Measurements from ENCODE around the gene NRBP1.
A peak's percentile ranks its signal among the peaks of the same experiment; 100 is the strongest.

The NRBP1 gene

DNA sequence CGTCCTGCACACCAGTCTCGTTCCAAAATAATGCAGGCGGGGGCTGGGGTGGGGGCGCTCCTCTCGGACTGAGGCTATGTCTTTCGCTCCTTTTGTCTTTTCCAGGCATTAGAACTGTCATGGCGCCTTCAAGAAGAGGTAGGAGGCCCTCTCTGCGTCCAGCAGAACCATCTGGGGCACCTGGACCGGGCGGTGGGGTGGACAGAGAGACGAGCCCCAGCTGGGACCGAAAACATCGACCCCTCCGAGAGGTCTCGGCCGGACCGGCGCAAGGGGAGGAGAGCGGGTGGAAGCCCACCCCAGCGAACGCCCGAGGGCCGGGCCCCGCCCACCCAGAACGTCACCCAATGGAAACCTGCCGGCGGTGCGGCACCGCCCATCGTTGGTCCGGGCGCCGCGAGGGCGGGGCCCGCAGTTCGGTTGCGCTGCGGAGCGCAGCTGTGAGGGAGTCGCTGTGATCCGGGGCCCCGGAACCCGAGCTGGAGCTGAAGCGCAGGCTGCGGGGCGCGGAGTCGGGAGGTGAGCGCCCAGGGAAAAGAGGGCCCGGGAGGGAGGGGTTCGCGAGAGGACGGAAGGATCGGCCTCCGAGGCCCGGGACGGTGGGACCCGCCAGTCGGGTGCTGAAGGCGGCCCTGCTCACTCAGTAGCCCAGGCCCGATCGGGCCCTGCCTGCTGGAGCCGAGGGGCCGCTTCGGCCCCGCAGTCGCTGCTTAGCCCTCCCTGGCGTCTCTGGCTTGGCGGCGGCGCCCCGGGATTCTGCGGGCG lies at the start of gene NRBP1:
Gene NRBP1, plus strand, starts transcription at position 419 of the 765 bp plus-strand sequence. CDS start 4,643 bp downstream, outside the sequence.
- DNase-seq, result peak; percentile 84

DNA sequence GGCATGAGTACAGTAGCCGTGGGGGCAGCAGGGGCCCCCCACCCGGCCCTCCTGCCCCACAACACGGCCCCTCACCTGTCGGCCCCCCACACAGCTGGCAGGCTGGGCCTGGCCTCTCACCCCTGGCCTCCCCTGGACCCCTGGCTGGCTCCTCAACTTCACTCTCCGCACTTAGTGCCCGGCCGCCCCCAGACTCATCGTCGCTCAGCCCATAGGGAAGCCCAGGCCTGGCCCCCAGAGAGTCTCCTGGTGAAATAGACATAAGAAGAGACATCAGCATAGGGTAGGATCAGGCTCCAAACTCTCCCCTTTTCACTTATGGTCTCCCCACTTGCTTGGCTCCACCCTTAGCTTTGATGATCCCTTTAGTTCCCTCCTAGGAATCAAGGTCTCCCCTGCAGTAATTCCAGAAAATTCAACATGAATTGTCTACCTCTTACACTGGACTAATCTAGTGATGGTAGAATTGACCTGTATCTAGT lies 49.6 kb upstream of the NRBP1 start:
- DNase-seq, result no peak

DNA sequence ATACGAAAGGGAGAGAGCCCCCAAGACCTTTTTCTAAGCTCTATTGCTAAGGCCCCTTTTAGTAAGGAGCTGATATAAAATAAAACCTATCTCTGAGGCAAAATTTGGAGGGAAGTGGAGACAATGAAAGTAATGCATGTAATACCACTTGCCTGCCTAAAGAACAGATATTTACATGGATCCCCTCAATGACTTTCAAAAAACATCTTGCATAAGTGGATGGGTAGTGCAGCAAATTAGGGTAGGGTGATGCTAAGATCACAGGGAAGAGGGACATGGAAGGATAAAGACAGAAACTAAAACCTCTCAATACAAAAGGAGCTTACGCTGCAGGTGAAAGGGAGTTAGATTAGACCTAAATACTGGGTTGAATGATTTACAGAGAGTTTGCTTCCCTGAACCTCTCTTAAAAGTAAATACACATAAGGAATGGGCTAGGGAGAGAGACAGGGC lies 49.0 kb upstream of the NRBP1 start:
- no peak for DNase-seq

DNA sequence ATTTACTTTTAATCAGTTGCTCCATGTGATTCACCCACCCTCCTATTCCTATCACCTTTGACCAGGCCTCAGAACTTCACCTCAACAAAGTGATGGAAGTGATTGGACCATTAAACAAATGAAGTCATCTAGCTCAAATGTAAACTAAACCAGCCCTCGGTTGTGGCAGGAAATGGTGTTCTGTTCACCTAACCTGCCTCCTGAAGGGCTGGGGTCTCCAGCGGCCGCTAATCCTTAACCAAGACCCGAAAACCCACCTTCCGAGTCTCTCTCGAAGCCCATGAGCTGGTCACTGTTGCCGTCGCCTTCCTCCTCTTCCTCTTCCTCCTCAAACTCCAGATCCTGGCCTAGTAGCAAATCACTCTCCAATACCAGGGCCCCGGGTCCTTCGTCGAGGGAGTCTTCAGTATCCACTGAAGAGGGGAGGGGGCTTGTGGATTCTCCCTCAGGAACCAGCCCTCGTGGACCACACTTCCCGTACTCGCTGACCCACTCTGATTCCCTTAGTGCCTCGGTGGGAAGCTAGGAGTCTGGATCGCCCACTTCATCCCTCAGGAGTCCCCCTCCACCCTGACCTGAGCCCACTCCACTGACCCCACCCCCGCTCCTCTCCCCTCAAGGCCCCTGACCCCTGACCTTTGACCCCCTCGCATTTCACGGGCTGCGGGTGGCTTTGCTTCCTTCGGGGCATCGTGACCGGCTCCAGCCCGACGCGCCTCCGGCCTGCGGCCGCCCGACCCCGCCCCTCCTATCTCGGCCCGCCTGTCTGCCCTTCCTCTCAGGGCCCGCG lies 48.4 kb upstream of the NRBP1 start:
- no peak for DNase-seq

DNA sequence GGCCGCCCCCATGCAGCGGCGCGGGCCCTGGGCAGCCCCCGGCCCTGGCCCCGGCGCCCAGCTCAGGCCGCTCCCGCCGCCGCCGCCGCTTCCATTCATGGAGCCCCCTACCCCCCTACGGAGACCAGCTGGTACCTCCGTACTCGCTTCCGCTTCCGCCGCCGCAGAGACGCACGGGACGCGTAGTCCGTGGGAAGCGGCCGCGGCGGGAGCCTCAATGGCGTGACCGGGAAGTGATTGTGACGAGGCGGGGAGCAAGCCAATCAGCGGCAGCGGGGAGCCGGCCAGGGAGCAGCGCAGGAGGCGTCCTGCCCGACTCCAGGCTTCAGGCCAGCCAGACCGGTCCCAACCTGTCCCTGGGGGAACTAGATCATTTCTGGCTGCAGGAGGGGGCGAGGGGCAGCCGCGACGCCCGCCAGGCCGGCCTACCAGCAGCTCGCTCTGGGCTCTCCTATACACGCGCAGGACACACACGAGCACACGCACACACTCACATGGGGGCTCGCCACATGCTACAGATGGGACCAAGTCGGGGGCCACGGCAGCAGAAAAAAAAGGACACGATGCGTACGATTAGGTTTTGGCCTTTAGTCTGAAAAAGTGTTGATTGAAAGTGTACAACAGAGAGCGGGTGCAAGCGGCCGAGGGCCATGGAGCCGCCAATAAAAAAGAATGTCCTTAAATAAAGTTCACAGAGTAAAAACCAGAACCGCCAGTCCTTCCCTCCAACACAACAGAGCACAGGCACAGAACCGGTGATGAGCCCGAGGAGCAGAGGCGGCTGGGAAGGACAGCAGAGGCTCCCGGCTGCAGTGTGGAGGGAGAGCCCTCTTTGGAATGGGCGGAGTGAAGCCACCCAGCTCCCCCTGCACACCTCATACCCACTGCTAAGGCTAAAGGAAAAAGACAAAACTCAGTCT lies 47.5 kb upstream of the NRBP1 start, which contains the start of gene ZNF513:
Gene ZNF513, minus strand, starts transcription at position 109 of the 920 bp plus-strand sequence. CDS start 208 bp downstream, outside the sequence.
- peak; percentile 90 for DNase-seq

DNA sequence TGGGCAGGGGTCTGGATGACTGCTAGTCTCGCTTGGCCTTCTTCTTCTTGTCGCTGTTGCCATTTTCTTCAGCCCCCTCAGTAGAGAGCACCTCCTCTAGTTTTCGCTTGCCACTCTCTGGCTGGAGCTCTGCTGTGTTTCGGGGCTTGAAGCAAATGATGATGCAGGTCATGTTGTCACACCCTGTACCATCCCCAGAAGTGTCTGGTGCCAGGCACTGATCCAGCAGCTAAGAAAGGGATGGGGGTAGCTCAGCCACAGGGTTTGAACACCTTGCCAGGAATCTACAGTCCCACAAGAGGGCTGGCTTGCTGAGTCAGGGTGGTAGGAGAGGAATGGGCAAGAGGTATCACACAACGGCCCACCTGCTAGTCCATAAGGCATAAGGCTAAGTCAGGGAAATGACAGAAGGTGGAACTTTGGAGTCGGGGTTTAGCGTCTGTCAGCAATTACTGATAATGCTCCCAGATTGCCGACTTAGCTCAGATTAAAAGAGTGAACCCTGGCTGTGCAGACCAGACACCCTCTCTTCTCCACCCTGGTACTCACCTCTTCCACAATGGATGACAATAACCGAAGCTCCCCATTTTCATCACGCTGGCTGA lies 46.8 kb upstream of the NRBP1 start:
- DNase-seq, result no peak

DNA sequence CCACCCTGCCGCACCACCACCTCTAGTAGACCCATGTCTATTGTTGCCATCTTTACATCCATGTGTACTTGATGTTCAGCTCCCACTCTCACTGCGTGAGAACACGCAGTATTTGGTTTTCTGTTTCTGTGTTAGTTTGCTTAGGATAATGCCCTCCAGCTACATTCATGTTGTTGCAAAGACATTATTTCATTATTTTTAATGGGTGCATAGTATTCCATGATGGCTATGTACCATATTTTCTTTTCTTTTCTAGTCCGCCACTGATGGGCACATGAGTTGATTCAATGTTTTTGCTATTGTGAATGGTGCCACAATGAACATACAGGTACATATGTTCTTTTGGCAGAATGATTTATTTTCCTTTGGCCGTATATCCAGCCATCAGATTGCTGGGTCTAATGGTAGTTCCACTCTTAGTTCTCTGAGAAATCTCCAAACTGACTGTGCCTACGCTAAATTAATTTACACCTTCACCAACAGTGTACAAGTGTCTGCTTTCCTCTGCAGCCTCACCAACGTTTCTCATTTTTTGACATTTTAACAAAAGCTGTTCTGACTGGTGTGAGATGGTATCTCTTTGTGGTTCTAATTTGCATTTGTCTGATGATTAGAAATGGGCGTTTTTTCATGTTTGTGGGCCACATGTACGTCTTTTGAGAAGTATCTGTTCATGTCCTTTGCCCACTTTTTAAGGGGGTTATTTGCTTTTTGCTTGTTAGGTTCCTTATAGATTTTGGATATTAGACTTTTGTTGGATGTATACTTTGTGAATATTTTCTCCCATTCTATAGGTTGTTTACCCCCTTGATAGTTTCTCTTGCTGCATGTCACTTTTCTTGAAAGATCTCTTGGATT lies 37.4 kb upstream of the NRBP1 start:
- DNase-seq, result no peak

DNA sequence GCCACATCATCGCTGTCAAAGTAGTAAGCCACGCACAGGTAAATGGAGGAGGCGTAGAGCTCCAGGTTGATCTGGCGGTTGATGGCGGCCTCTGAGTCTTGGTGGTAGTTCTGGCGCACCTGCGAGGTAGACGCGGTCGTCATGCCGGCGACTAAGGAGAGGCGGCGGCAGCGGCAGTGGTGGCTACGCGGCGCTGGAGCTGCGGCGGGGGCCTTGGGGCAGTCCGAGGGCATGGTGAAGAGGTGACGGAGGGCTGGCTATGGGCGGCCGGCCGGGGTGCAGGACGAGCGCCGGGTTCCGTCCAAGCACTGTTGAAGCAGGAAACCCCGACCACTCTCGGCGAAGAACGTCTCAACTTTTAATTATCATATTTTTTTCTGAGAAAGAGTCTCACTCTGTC lies 35.2 kb upstream of the NRBP1 start:
- DNase-seq, result no peak

DNA sequence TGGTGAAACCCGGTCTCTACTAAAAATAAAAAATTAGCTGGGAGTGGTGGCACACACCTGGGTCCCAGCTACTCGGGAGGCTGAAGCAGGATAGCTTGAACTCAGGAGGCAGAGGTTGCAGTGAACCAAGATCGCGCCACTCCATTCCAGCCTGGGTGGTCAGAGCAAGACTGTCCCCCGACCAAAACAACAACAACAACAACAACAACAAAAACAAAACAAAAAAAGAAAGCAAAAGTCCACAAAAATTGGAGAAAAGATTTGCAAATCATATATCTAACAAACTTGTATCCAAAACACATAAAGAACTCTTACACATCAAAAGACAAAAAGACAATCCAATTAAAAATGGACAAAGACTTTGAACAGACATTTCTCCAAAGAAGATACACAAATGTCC lies 29.5 kb upstream of the NRBP1 start:
- DNase-seq, result no peak

DNA sequence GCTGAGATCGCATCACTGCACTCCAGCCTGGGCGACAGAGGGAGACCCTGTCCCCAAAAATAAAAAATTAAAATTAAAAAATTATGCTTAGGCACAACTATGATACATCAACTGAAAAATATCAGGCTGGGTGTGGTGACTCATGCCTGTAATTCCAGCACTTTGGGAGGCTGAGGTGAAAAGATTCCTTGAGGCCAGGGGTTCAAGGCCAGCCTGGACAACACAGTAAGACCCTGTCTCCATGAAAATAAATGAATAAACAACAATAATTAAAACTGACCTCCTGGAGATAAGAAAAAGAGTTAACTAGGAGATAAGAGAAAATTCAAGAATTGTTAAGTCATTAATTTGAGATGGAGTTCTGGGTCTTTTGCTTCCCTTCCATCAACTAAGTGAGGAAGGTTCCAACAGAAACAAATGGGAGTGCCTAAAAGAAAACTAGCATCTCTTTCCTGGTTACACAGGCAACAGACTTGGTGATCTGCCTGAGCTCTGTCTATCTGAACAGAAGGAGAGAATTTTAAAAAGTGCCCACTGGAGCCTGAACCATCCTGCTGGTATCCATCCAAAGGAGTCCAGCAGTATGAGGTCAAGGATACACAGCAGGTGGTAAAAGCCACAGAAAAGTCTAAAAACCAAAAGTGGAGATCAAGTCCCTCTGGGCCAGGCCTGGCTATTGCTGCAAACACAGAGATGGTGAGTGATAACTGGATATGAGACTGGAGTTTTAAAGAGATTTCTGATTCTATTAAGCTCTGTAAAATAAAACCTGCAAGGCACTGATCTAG lies 27.9 kb upstream of the NRBP1 start:
- no peak for DNase-seq

DNA sequence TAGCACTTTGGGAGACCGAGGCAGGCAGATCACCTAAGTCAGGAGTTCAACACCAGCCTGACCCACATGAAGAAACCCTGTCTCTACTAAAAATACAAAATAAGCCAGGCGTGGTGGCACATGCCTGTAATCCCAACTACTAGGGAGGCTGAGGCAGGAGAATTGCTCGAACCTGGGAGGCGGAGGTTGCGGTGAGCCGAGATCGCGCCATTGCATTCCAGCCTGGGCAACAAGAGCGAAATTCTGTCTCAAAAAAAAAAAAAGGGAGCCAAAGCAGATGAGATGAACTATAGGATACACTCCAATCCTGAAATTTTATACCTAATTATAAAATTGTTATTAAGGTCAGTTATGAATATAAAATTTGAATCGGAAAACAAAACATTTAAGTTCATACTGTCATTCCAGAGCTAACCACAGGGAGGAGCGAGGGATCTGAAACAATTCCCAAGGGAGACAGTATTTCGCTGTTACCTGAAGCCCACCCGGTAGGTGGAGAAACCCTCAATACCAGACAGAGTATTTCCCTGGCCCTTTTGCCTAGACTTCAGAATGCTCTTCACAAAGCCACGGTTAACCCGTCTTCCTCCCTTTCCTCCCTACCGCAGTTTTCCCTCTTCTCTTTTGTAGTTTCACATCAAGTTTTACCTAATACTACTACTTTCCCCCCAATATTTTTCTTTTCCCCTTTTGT lies 20.5 kb upstream of the NRBP1 start:
- DNase-seq, result peak; percentile 24

DNA sequence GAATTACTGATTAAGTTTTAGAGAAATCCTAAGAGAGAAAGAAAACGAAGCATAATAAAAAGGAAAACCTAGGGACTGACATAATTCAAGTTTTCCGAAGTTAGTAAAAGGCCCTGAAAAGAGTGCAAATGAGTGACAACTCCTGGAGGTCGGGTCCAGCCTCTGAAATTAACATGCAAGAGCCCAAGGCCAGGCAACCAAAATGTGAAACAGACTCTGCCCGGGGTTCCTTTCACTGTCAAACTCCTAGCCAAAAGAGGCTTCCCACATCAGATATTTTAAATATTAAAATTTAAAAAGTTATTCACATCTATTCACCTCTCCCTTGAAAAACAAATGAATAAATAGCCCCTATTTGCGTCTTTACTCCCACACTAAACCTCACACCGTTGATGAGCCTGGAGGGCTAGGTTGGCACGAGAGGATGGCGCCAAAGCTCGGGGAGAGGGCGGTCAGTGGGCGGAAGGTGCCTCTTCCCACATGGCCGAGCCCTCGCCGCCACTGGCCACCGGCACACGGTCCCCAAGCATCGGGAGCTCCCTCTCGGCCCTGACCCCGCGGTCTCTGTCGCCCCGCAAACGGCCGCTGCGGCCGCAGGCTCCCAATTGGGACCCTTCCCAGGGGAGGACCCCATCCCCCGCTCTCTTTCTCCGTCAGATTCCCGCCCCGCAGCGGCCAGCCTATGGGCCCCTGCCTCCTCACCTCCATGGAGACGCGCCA lies 19.7 kb upstream of the NRBP1 start:
- DNase-seq, result no peak

DNA sequence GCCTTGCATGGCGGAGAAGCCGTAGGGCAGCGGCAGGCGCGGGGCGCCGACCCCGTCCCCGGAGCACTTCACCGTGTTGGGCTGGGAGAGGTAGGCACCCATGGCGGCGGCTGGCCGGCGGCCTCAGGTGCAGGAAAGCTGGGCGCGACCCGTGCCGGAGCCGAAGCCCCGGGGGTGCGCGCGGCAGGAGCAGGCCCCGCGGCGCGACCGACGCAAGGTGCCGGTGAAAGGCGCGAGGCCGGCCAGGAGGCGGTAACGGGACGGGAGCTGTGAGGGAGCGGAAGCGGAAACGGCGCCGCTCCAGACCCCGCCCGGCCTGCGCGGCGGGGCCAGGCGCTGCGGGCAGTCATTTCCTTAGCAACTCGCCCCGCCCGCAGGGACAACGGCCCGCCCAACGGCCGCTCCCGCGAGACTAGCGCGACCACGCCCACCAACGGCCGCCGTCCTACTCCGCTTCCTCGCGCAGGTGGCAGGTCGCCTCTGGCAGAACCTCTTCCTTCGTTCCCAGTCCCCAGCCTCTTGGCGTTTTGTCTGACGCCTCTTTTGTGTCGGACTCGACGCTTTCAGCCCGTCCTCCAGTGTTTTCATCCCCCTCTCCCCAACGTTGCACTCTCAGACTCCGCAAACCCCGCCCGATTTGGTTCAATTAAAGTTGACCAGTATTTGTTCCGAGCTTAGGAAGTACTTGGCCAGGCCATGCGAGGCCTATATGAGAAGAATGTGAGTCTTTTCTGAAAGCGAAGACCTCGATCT lies 18.9 kb upstream of the NRBP1 start, which contains the start of gene PPM1G:
Gene PPM1G, minus strand, starts transcription at position 271 of the 753 bp plus-strand sequence. Its CDS starts 169 bp downstream, at position 102.
- DNase-seq, result peak; percentile 91

DNA sequence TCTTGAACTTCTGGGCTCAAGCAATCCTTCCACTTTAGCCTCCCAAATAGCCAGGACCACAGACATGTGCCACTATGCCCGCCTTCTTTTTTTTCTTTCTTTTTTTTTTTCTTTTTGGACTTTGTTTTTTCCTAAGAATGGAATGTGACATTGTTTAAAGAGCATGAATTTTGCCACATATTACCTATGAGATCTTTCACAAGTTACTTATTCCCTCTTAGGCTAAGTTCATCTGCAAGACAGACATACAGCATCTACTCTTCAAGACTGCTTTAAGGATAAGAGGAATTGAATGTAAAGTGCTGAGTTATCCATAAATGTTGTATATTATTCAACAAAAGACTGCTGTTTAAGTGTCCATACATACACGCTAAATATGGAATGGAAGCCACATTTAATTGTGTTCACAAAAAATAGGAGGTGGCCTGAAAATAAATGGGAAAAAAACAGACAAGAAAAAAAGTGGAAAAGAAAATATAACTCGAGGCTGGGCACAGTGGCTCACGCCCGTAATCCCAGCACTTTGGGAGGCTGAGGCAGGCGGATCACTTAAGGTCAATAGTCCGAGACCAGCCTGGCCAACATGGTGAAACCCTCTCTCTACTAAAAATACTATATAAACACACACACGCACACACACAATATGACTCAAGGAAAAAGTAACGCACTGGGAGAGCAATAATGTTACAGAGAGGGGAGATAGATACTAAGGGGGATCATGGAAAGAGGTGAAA lies 15.8 kb upstream of the NRBP1 start:
- DNase-seq, result no peak

DNA sequence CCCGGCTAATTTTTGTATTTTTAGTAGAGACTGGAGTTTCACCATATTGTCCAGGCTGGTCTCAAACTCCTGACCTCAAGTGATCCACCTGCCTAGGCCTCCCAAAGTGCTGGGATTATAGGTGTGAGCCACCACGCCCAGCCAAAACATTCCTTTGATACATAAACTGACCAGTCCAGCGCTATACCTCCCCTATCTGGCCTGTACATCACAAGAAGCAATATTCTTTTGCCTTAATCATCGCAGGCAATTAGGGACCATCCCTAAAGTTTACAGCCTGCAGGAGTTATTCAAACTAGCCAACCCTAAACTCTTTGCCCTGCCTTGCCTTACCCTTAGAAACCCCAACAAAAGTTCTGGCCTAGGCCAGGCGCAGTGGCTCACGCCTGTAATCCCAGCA lies 12.3 kb upstream of the NRBP1 start:
- DNase-seq, result no peak

DNA sequence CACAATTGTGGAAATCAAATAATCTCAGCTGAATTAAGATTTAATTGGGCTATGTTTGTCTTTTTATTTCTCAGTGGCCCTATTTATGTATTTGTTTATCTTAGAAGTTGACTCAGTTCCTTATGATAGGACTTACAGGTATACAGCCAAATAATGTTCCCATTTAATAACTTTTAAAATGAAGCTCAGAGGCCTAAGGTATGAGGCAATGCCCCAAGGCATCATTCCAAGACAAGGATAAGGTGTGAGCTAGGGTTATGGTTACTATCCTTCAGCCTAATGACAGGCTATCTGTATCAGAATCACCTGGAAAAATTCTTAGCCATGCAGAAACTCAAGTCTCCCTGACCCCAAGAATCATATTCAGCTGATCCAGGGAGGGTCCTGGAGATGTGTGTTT lies 7.4 kb upstream of the NRBP1 start:
- no peak for DNase-seq

DNA sequence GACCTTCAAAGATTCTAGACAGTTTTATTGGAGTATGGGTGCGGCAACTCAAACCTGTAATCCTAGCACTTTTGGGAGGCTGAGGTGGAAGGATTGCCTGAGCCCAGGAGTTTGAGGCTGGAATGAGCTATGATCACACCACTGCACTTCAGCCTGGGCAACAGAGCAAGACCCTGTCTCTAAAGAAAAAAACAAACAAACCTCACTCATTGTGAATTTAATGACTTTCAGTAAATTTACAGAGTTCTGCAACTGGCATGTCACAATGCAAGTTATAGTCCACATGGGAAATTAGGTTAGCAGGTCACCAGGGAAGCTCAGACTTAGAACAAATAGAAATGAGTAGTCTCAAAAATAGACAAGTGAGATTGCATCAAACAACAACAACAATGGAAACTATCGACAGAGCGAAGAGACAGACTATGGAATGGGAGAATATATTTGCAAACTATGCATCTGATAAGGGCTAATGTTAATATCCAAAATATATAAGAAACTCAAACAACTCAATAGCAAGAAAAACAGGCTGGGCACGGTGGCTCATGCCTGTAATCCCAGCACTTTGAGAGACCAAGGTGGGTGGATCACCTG lies 6.7 kb upstream of the NRBP1 start:
- no peak for DNase-seq
